ENCODE results near the gene CHRM4. TPM values are rescaled to one million over a fixed set of nuclear protein-coding genes. Genes with fewer than 3 reads are reported as not detected.

CHRM4 gene
- total RNA-seq, 1 experiment from 2014 or later = 1.1 TPM

- no peak for TF ChIP-seq CTCF (IDR thresholded peaks at IDR 0.05 in 2 of 3, conservative IDR thresholded peaks at IDR 0.05 in 1 of 3; ENCODE audit: borderline replicate concordance in 1 of 3, insufficient read depth in 1 of 3, low read depth in 2 of 3, low read length in 2 of 3)
These were observed 1.0 kb downstream of the CHRM4 start (continued) for GRCh38 chr11:46390331-46391171.

GRCh38 chr11:46389450-46390330, 1.9 kb downstream of the CHRM4 start:
- intact Hi-C loops (cut with micrococcal nuclease) = loop anchor here (2.0 to 10.0 kb wide), 3 partner anchors 139 to 415 kb away; partner anchors contain the start of genes ATG13 and HARBI1
- H3K4me3 ChIP-seq (replicated peaks in 1 of 2; ENCODE audit: low read depth in 1 of 2, low read length in 2 of 2) = peak overlapping the region; percentile 42 to 59
- H4K20me1 ChIP-seq (ENCODE audit: insufficient read depth) = no peaks in the 10 kb centered on the region
- ChIA-PET CTCF (interaction anchor here (0.8 to 1.5 kb wide), 4 partner anchors 21 to 204 kb away, joined by 3 to 6 read pairs (median 3); partner anchors contain the start of gene AMBRA1), RAD21 (ENCODE audit: low non-redundant PET in 1 of 2, low total read pairs in 2 of 2, uncharacterized antibody in 2 of 2, unreplicated experiment in 2 of 2) (no interaction called here), POLR2A (no interaction called here)
- no peaks in the 10 kb centered on the region for H3K27me3 ChIP-seq (ENCODE audit: insufficient read depth, low read length)
- no peaks in the 10 kb centered on the region for H3K9me2 ChIP-seq (ENCODE audit: insufficient read depth)
- no peak overlapping the region for H3K27ac ChIP-seq (ENCODE audit: low read depth, low read length)
- peak overlapping the region; percentile 68 for H2AFZ ChIP-seq (ENCODE audit: low read depth, low read length, poor library complexity, severe bottlenecking)
- H3K9ac ChIP-seq (ENCODE audit: low read length) = peak overlapping the region; percentile 54
- peak overlapping the region; percentile 97 for H3K4me2 ChIP-seq (ENCODE audit: low read length)
- no peaks in the 10 kb centered on the region for H3K36me3 ChIP-seq (ENCODE audit: control insufficient read depth in 1 of 2, insufficient read depth in 2 of 2, low read length in 2 of 2)
- peaks cover 8 to 59% of the 10 kb centered on the region in 2 experiments; a peak in 3 of 4 replicates for H3K4me1 ChIP-seq (ENCODE audit: control insufficient read depth in 1 of 2, insufficient read depth in 2 of 2, low read length in 2 of 2)
- DNase-seq (ENCODE audit: low read depth, low spot score) (peak; percentile 54), ATAC-seq (peak; percentile 77)
- no TSS peak for BruUV-seq (replicated peaks)
- H3K9me3 ChIP-seq (ENCODE audit: control insufficient read depth in 1 of 2, insufficient read depth in 1 of 2, low read depth in 1 of 2, low read length in 2 of 2) = no peaks in the 10 kb centered on the region
- H3K79me2 ChIP-seq (ENCODE audit: insufficient read depth, low read length) = no peaks in the 10 kb centered on the region
- no peak for TF ChIP-seq ZFX (IDR thresholded peaks at IDR 0.05)
- no peak for TF ChIP-seq EZH2 (IDR thresholded peaks at IDR 0.05)
- TF ChIP-seq RAD21 (IDR thresholded peaks at IDR 0.05; ENCODE audit: low read depth) = no peak
- TF ChIP-seq SIN3A (IDR thresholded peaks at IDR 0.05; ENCODE audit: low read depth) = no peak
- no peak for TF ChIP-seq POLR2A (IDR thresholded peaks at IDR 0.05; ENCODE audit: borderline replicate concordance, extremely low read depth, insufficient read depth, insufficient read length)
- TF ChIP-seq SRF (IDR thresholded peaks at IDR 0.05; ENCODE audit: low read depth) = no peak
- TF ChIP-seq YY1 (IDR thresholded peaks at IDR 0.05; ENCODE audit: extremely low read depth, insufficient replicate concordance, low read depth, low read length) = peak; percentile 12
- peak; percentile 11 for TF ChIP-seq TCF7L2 (IDR thresholded peaks at IDR 0.05; ENCODE audit: borderline replicate concordance, extremely low read depth, insufficient read depth, insufficient read length)
- TF ChIP-seq CTCF (IDR thresholded peaks at IDR 0.05 in 2 of 3, conservative IDR thresholded peaks at IDR 0.05 in 1 of 3; ENCODE audit: borderline replicate concordance in 1 of 3, insufficient read depth in 1 of 3, low read depth in 2 of 3, low read length in 2 of 3) = peak in 2 of 3 experiments; percentile 84 to 85; a peak in 4 of 6 replicates
- no peak for TF ChIP-seq EGR1 (IDR thresholded peaks at IDR 0.05; ENCODE audit: low read depth)
- TF ChIP-seq FOSL1 (IDR thresholded peaks at IDR 0.05; ENCODE audit: low read depth) = no peak
- no peak for TF ChIP-seq CEBPB (IDR thresholded peaks at IDR 0.05; ENCODE audit: low read depth)
- TF ChIP-seq CBX3 (IDR thresholded peaks at IDR 0.05; ENCODE audit: low read depth) = no peak
- TF ChIP-seq, protein P1, sequence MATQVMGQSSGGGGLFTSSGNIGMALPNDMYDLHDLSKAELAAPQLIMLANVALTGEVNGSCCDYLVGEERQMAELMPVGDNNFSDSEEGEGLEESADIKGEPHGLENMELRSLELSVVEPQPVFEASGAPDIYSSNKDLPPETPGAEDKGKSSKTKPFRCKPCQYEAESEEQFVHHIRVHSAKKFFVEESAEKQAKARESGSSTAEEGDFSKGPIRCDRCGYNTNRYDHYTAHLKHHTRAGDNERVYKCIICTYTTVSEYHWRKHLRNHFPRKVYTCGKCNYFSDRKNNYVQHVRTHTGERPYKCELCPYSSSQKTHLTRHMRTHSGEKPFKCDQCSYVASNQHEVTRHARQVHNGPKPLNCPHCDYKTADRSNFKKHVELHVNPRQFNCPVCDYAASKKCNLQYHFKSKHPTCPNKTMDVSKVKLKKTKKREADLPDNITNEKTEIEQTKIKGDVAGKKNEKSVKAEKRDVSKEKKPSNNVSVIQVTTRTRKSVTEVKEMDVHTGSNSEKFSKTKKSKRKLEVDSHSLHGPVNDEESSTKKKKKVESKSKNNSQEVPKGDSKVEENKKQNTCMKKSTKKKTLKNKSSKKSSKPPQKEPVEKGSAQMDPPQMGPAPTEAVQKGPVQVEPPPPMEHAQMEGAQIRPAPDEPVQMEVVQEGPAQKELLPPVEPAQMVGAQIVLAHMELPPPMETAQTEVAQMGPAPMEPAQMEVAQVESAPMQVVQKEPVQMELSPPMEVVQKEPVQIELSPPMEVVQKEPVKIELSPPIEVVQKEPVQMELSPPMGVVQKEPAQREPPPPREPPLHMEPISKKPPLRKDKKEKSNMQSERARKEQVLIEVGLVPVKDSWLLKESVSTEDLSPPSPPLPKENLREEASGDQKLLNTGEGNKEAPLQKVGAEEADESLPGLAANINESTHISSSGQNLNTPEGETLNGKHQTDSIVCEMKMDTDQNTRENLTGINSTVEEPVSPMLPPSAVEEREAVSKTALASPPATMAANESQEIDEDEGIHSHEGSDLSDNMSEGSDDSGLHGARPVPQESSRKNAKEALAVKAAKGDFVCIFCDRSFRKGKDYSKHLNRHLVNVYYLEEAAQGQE (IDR thresholded peaks at IDR 0.05; ENCODE audit: low read depth) = no peak

Measured in HCT116 (cell line).